Activated T-cell treated with anti-CD3 and anti-CD28 coated beads for 1 hour (primary cell): Measurements from ENCODE around the gene RPRML.
"Not testable (repeated sequence)": the region's sequence is repeated elsewhere in the genome, so short reads cannot be mapped to it uniquely, and the experiment has no call there.

ENCODE experiments used
- DNase-seq: peaks from one replicate; pipeline ENCODE4 v3.0.0-alpha.2; 2020; ENCODE audit warnings: low read depth

The RPRML gene

GRCh38 chr17:46979147-46979863, at the start of gene RPRML:
Gene RPRML, minus strand, starts transcription at chr17:46979253. Its CDS starts 246 bp downstream, at chr17:46979007.
- DNase-seq: peak; percentile 7

GRCh38 chr17:47016966-47017365, 37.9 kb upstream of the RPRML start:
- not testable (repeated sequence) for DNase-seq

- no peak for DNase-seq
Measured at GRCh38 chr17:47013341-47013740, 34.3 kb upstream of the RPRML start.

GRCh38 chr17:47012457-47012856, 33.4 kb upstream of the RPRML start:
- no peak for DNase-seq

GRCh38 chr17:47009759-47010594, 30.9 kb upstream of the RPRML start:
- DNase-seq: no peak

GRCh38 chr17:47004906-47005305, 25.9 kb upstream of the RPRML start:
- DNase-seq: no peak

- DNase-seq: not testable (repeated sequence)
Measured at GRCh38 chr17:47003864-47004263, 24.8 kb upstream of the RPRML start.

GRCh38 chr17:46995841-46996571, 17.0 kb upstream of the RPRML start:
- no peak for DNase-seq

GRCh38 chr17:46994993-46995392, 15.9 kb upstream of the RPRML start:
- DNase-seq: no peak

GRCh38 chr17:46991617-46992016, 12.6 kb upstream of the RPRML start:
- no peak for DNase-seq

GRCh38 chr17:46989637-46990431, 10.8 kb upstream of the RPRML start:
- DNase-seq: no peak

- DNase-seq: not testable (repeated sequence)
Measured at GRCh38 chr17:46987927-46988326, 8.9 kb upstream of the RPRML start.

GRCh38 chr17:46986366-46986765, 7.3 kb upstream of the RPRML start:
- DNase-seq: no peak

- DNase-seq: no peak
Measured at GRCh38 chr17:46984892-46985291, 5.8 kb upstream of the RPRML start.

GRCh38 chr17:46984341-46984740, 5.3 kb upstream of the RPRML start:
- no peak for DNase-seq

GRCh38 chr17:46983782-46984181, 4.7 kb upstream of the RPRML start:
- no peak for DNase-seq

GRCh38 chr17:46982577-46982976, 3.5 kb upstream of the RPRML start:
- DNase-seq: no peak

- DNase-seq: no peak
Measured at GRCh38 chr17:46978489-46979146, 435 bp downstream of the RPRML start.

- no peak for DNase-seq
Measured at GRCh38 chr17:46977750-46978488, 1.1 kb downstream of the RPRML start.

GRCh38 chr17:46977348-46977747, 1.7 kb downstream of the RPRML start:
- no peak for DNase-seq
